GM12878 (cell line): ENCODE measurements around the gene TYK2. TPM values are rescaled to one million over a fixed set of nuclear protein-coding genes. Genes with fewer than 3 reads are reported as not detected.

ENCODE experiments used
- ATAC-seq: fragments of 200-7000 bp; cut with Tn5 transposase; 3 replicates; pipeline ENCODE4 v1.9.1; 2020; ENCODE audit warnings: mild to moderate bottlenecking, moderate library complexity
- BruUV-seq: library from RNA; stranded (reverse); fragments of 400-500 nt; replicated peaks from 2 replicates; lab custom pipeline; 2021; lab: Mats Ljungman, UMichigan
- CTCF ChIA-PET: fragments of 300-600 bp; sonication (Branson Sonifier 250); formaldehyde crosslinking; extraction: SDS; loops from one replicate; lab custom pipeline; 2021; ENCODE audit warnings: inconsistent platforms; lab: Yijun Ruan, JAX
- POLR2A ChIA-PET: fragments of 350-600 bp; formaldehyde crosslinking; extraction: SDS; loops from one replicate; lab custom pipeline; 2021; ENCODE audit warnings: inconsistent platforms; lab: Charles Lee
- RAD21 ChIA-PET: fragments of 300-600 bp; sonication (Branson Sonifier 250); formaldehyde crosslinking; loops from one replicate; lab custom pipeline; 2023; ENCODE audit warnings: antibody characterized with exemption; ENCODE audit not compliant: unreplicated experiment; lab: Charles Lee
- SMC1A ChIA-PET: fragments of 300-600 bp; sonication (Branson Sonifier 250); formaldehyde crosslinking; loops from one replicate; lab custom pipeline; 2023; ENCODE audit not compliant: unreplicated experiment, uncharacterized antibody; lab: Charles Lee
- DNase-seq: peaks from one replicate; pipeline ENCODE4 v3.0.0-alpha.2; 2011; ENCODE audit warnings: low read depth, low spot score
- FAIRE-seq: peaks from 3 replicates; lab custom pipeline; 2011; peaks lifted over from hg19 to GRCh38; lab: Jason Lieb, UNC
- H2AFZ ChIP-seq: 2 replicates; pipeline ENCODE4 v1.6.0; 2011; ENCODE audit warnings: low read depth, low read length, control low read depth; ENCODE audit not compliant: control insufficient read depth
- H3K27ac ChIP-seq: 2 replicates; pipeline ENCODE4 v1.5.1; 2011; ENCODE audit warnings: control low read depth; ENCODE audit not compliant: control insufficient read depth, insufficient read depth
- H3K27me3 ChIP-seq, 2 experiments: replicated peaks in 1 of 2; 2 replicates each; pipeline versions ENCODE4 v1.6.0 to v1.6.1; 2011; ENCODE audit warnings: low read length in 1 of 2; ENCODE audit not compliant: control insufficient read depth in 2 of 2, insufficient read depth in 2 of 2
- H3K36me3 ChIP-seq, 2 experiments: 2 replicates each; pipeline ENCODE4 v1.5.1; 2011; ENCODE audit warnings: low read length in 1 of 2; ENCODE audit not compliant: control insufficient read depth in 2 of 2, insufficient read depth in 2 of 2
- H3K4me1 ChIP-seq: 2 replicates; pipeline ENCODE4 v1.6.1; 2011; ENCODE audit warnings: mild to moderate bottlenecking, low read length, moderate library complexity, mixed read lengths; ENCODE audit not compliant: control insufficient read depth, insufficient read depth
- H3K4me2 ChIP-seq: 2 replicates; pipeline ENCODE4 v1.6.0; 2011; ENCODE audit warnings: control low read depth; ENCODE audit not compliant: control insufficient read depth, insufficient read depth
- H3K4me3 ChIP-seq: fragments of 200-600 bp; sonication (generic); 2 replicates; pipeline ENCODE4 v1.5.1; 2016
- H3K79me2 ChIP-seq: 2 replicates; pipeline ENCODE4 v1.6.0; 2011; ENCODE audit warnings: low read length; ENCODE audit not compliant: control insufficient read depth, insufficient read depth
- H3K9ac ChIP-seq: 2 replicates; pipeline ENCODE4 v1.8.0; 2011; ENCODE audit warnings: low read length, control low read depth, mixed read lengths; ENCODE audit not compliant: control insufficient read depth, insufficient read depth
- H3K9me3 ChIP-seq: replicated peaks from 3 replicates; pipeline ENCODE4 v1.5.1; 2011; ENCODE audit warnings: mild to moderate bottlenecking, low read length; ENCODE audit not compliant: control insufficient read depth, insufficient read depth
- H4K20me1 ChIP-seq: 2 replicates; pipeline ENCODE4 v1.6.0; 2011; ENCODE audit not compliant: control insufficient read depth, insufficient read depth
- CBFB ChIP-seq: IDR thresholded peaks from 2 replicates; pipeline ENCODE4 v1.6.1; 2016; ENCODE audit warnings: antibody characterized with exemption, low read depth
- HSF1 ChIP-seq: fragments of 150-350 bp; IDR thresholded peaks from 2 replicates; pipeline ENCODE4 v1.6.1; 2014; ENCODE audit warnings: mild to moderate bottlenecking, low read depth, low read length
- KAT2A ChIP-seq: conservative IDR thresholded peaks from 2 replicates; pipeline ENCODE4 v1.6.1; 2011; ENCODE audit warnings: low read depth, low read length; ENCODE audit not compliant: control insufficient read depth
- LARP7 ChIP-seq: fragments of 450-650 bp; IDR thresholded peaks from 2 replicates; pipeline ENCODE4 v1.6.1; 2017; ENCODE audit warnings: mild to moderate bottlenecking
- MEF2A ChIP-seq: IDR thresholded peaks from 2 replicates; pipeline ENCODE4 v1.6.1; 2011; ENCODE audit warnings: low read depth, mild to moderate bottlenecking, low read length, moderate library complexity; ENCODE audit not compliant: insufficient read depth
- MEF2B ChIP-seq: fragments of 450-650 bp; IDR thresholded peaks from 2 replicates; pipeline ENCODE4 v1.6.1; 2018; ENCODE audit warnings: mild to moderate bottlenecking, moderate library complexity; ENCODE audit not compliant: partially characterized antibody, poor library complexity, severe bottlenecking
- MLLT1 ChIP-seq: fragments of 450-650 bp; IDR thresholded peaks from 2 replicates; pipeline ENCODE4 v1.6.1; 2016; ENCODE audit warnings: mild to moderate bottlenecking
- RB1 ChIP-seq: fragments of 450-650 bp; formaldehyde crosslinking; IDR thresholded peaks from 2 replicates; pipeline ENCODE4 v1.6.1; 2017; ENCODE audit warnings: mild to moderate bottlenecking, borderline replicate concordance
- RELA ChIP-seq: fragments of 450-650 bp; IDR thresholded peaks from 2 replicates; pipeline ENCODE4 v1.8.0; 2014; ENCODE audit warnings: borderline replicate concordance; ENCODE audit not compliant: partially characterized antibody
- SPI1 ChIP-seq: IDR thresholded peaks from 2 replicates; pipeline ENCODE4 v1.6.1; 2011; ENCODE audit warnings: low read depth, mild to moderate bottlenecking, low read length, moderate library complexity, borderline replicate concordance; ENCODE audit not compliant: insufficient read depth
- SRF ChIP-seq, 2 experiments: IDR thresholded peaks; 2 replicates each; pipeline ENCODE4 v1.6.1; 2011; ENCODE audit warnings: low read depth in 2 of 2, low read length in 2 of 2, mild to moderate bottlenecking in 1 of 2, moderate library complexity in 1 of 2
- SUPT20H ChIP-seq: IDR thresholded peaks from 2 replicates; pipeline ENCODE4 v1.6.1; 2011; ENCODE audit warnings: low read depth, mild to moderate bottlenecking, low read length, moderate library complexity, borderline replicate concordance; ENCODE audit not compliant: control insufficient read depth
- TARDBP ChIP-seq: IDR thresholded peaks from 2 replicates; pipeline ENCODE4 v1.6.1; 2016; ENCODE audit warnings: borderline replicate concordance
- TCF12 ChIP-seq: IDR thresholded peaks from 2 replicates; pipeline ENCODE4 v1.6.1; 2011; ENCODE audit warnings: low read depth, mild to moderate bottlenecking, low read length
- WGBS: methylation state at CpG from one replicate; pipeline ENCODE4 v1.1.6; 2016; ENCODE audit warnings: low lambda C conversion rate; ENCODE audit not compliant: insufficient replicate concordance, insufficient coverage; ENCODE audit errors: missing lambda C conversion rate; 5-methylcytosine and 5-hydroxymethylcytosine counted together
- in situ Hi-C: fragments of 300-500 bp; cut with MboI; formaldehyde crosslinking; loops from 9 replicates; pipeline ENCODE4 v1.14.3; 2018; ENCODE audit warnings: mixed read lengths
- intact Hi-C: fragments of 100-400 bp; cut with micrococcal nuclease; formaldehyde crosslinking; loops from one replicate; pipeline ENCODE4 v1.14.2; 2022; ENCODE audit not compliant: unreplicated experiment
- polyA plus RNA-seq, 11 experiments: library from polyadenylated mRNA; depleted of rRNA in 4 of 11; unstranded in 6 of 11; stranded (reverse) in 5 of 11; fragments of >200 nt; fragmentation: Nextera tagmentation in 4 of 11; fragmentation: Illumina TruSeq in 1 of 11; extraction: Ambion mirVana in 4 of 11; extraction: Trizol in 1 of 11; gene quantifications; 1 replicate in 1 of 11; 2 replicates in 10 of 11; pipeline versions ENCODE4 v1.2.1 to v1.2.3, GENCODE V29; 2011 to 2016; ENCODE audit warnings: inconsistent platforms in 2 of 11, missing spikeins in 2 of 11, low read depth in 1 of 11
- total RNA-seq, 4 experiments: library from RNA; depleted of rRNA in 3 of 4; stranded (reverse); fragments of >200 nt in 3 of 4; fragmentation: Illumina TruSeq in 1 of 4; extraction: Trizol in 1 of 4; gene quantifications; 2 replicates each; pipeline versions ENCODE4 v1.2.1 to v1.2.3, GENCODE V29; 2013 to 2021
- TF ChIP-seq, protein P1 (sequence below): IDR thresholded peaks from 2 replicates; pipeline ENCODE4 v1.6.1; 2012; ENCODE audit warnings: low read depth, low read length, improper control_type of control experiment
- TF ChIP-seq, protein P2 (sequence below): IDR thresholded peaks from 2 replicates; pipeline ENCODE4 v1.6.1; 2012; ENCODE audit warnings: low read depth, low read length, improper control_type of control experiment

TYK2 gene
- total and polyA plus RNA-seq, 10 of the 15 experiments (the other 5 are each of a cell fraction or from before 2014, with no cell fraction given), result 36.4 to 364 (median 179) TPM

- H3K27me3 ChIP-seq, result no peaks in the 10 kb centered on the region
- H4K20me1 ChIP-seq, result no peaks in the 10 kb centered on the region
- SMC1A ChIA-PET, result interaction anchor here (1.1 kb wide), 1 partner anchor 76 kb away, joined by 3 read pairs; no protein-coding TSS in a partner anchor
- CTCF ChIA-PET, result interaction anchor here (0.8 to 1.7 kb wide), 3 partner anchors 11 to 49 kb away, joined by 3 to 7 read pairs (median 6); no protein-coding TSS in a partner anchor
- peak within 1 kb of the TSS; percentile 100 for H3K4me2 ChIP-seq
- peaks cover 4 to 9% of the 10 kb centered on the region in 2 experiments; a peak in 3 of 4 replicates for H3K36me3 ChIP-seq
- whole genome bisulfite sequencing, result 0% methylated on average over 14 of the region's 14 CpGs
- no peaks in the 10 kb centered on the region for H3K9me3 ChIP-seq
- peak within 1 kb of the TSS; percentile 81 for H2AFZ ChIP-seq
- RAD21 ChIA-PET, result no interaction called here
- ATAC-seq (peak; percentile 97), DNase-seq (peak; percentile 43), FAIRE-seq (peak; percentile 23)
- in situ Hi-C loops (no loop called here), intact Hi-C loops (no loop called here)
- H3K79me2 ChIP-seq, result peaks cover 18% of the 10 kb centered on the region
- H3K9ac ChIP-seq, result peak within 1 kb of the TSS; percentile 85
- peak within 1 kb of the TSS; percentile 90 for H3K4me3 ChIP-seq
- peak within 1 kb of the TSS; percentile 85 for H3K27ac ChIP-seq
- POLR2A ChIA-PET, result no interaction called here
- H3K4me1 ChIP-seq, result peaks cover 12% of the 10 kb centered on the region
- BruUV-seq, result no TSS peak
- TF ChIP-seq MEF2B, result peak; percentile 87
- no peak for TF ChIP-seq SRF (IDR thresholded peaks at IDR 0.05; ENCODE audit: low read depth in 2 of 2, low read length in 2 of 2)
- TF ChIP-seq MLLT1, result 0 out of 2 replicates have a peak, but pooled peaks have one; percentile 12
- peak; percentile 33 for TF ChIP-seq RELA
- TF ChIP-seq MEF2A, result no peak
- TF ChIP-seq HSF1, result no peak
- TF ChIP-seq TARDBP, result no peak
- 0 out of 2 replicates have a peak, but pooled peaks have one; percentile 15 for TF ChIP-seq RB1
- TF ChIP-seq, protein P1, sequence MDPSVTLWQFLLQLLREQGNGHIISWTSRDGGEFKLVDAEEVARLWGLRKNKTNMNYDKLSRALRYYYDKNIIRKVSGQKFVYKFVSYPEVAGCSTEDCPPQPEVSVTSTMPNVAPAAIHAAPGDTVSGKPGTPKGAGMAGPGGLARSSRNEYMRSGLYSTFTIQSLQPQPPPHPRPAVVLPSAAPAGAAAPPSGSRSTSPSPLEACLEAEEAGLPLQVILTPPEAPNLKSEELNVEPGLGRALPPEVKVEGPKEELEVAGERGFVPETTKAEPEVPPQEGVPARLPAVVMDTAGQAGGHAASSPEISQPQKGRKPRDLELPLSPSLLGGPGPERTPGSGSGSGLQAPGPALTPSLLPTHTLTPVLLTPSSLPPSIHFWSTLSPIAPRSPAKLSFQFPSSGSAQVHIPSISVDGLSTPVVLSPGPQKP, result 0 out of 2 replicates have a peak, but pooled peaks have one; percentile 65
- TF ChIP-seq TCF12, result 0 out of 2 replicates have a peak, but pooled peaks have one; percentile 7
- TF ChIP-seq KAT2A, result no peak
- TF ChIP-seq, protein P2, sequence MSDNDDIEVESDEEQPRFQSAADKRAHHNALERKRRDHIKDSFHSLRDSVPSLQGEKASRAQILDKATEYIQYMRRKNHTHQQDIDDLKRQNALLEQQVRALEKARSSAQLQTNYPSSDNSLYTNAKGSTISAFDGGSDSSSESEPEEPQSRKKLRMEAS, result peak; percentile 58; the same call in 1 of the 2 replicates
- peak; percentile 29; the same call in 1 of the 2 replicates for TF ChIP-seq CBFB
- TF ChIP-seq SUPT20H, result no peak
- peak; percentile 66; the same call in 1 of the 2 replicates for TF ChIP-seq SPI1
- peak; percentile 61 for TF ChIP-seq LARP7
Measured at GRCh38 chr19:10339380-10339960, 40.9 kb downstream of the TYK2 start, which contains the start of gene ICAM3. ICAM3 (minus strand) TSS chr19:10339624; CDS start chr19:10339614, 10 bp downstream.
